ENCODE measurements around the gene BPIFB3.

GRCh38 chr20:33092361-33092760 is 38.7 kb downstream of the BPIFB3 start:
- no peak for TF ChIP-seq CTCF (IDR thresholded peaks at IDR 0.05; ENCODE audit: poor library complexity)
- no peak for TF ChIP-seq EZH2 (IDR thresholded peaks at IDR 0.05; ENCODE audit: borderline replicate concordance)
- TF ChIP-seq EZH2phosphoT487 (IDR thresholded peaks at IDR 0.05; ENCODE audit: low read depth, severe bottlenecking, unreplicated experiment), result no peak
